RWPE1 (cell line): ENCODE measurements around the gene RASSF4.

Source experiments
- CTCF ChIA-PET: fragments of 350-600 bp; sonication (Branson Sonifier 250); formaldehyde crosslinking; extraction: SDS; loops from one replicate; lab custom pipeline; 2021; lab: Yijun Ruan, JAX
- POLR2A ChIA-PET: fragments of 400-600 bp; formaldehyde crosslinking; extraction: SDS; loops from one replicate; lab custom pipeline; 2020; ENCODE audit warnings: antibody characterized with exemption; ENCODE audit not compliant: low non-redundant PET; lab: Yijun Ruan, JAX
- DNase-seq: peaks from one replicate; pipeline ENCODE4 v3.0.0; 2012; ENCODE audit warnings: low spot score
- H3K27ac ChIP-seq: fragments of 450-650 bp; 2 replicates; pipeline ENCODE4 v1.5.1; 2017
- CTCF ChIP-seq: fragments of 450-650 bp; conservative IDR thresholded peaks from 2 replicates; pipeline ENCODE4 v1.5.1; 2017; ENCODE audit warnings: low read depth, mild to moderate bottlenecking

The RASSF4 gene

GRCh38 chr10:44982496-44982895, 22.9 kb downstream of the RASSF4 start:
- no peak for TF ChIP-seq CTCF
- DNase-seq: no peak
- ChIA-PET CTCF (interaction anchor here (1.1 kb wide), 1 partner anchor 50 kb away, joined by 4 read pairs; no protein-coding TSS in a partner anchor), POLR2A (no interaction called here)
- H3K27ac ChIP-seq: no peak overlapping the region; the same call in 1 of the 2 replicates

- no peak for TF ChIP-seq CTCF
- ChIA-PET CTCF (interaction anchor here (0.6 kb wide), 1 partner anchor 17 kb away, joined by 3 read pairs; the partner anchor contains the start of gene ZNF22), POLR2A (no interaction called here)
- no peak overlapping the region for H3K27ac ChIP-seq
- no peak for DNase-seq
Observed at GRCh38 chr10:44983066-44983894, 23.7 kb downstream of the RASSF4 start.

GRCh38 chr10:44983895-44984278, 24.3 kb downstream of the RASSF4 start:
- TF ChIP-seq CTCF: no peak
- ChIA-PET POLR2A (no interaction called here), CTCF (interaction anchor here (0.6 kb wide), 1 partner anchor 17 kb away, joined by 3 read pairs; the partner anchor contains the start of gene ZNF22)
- DNase-seq: no peak
- H3K27ac ChIP-seq: no peak overlapping the region

- no peak for DNase-seq
- ChIA-PET POLR2A (no interaction called here), CTCF (no interaction called here)
- H3K27ac ChIP-seq: no peak overlapping the region
- TF ChIP-seq CTCF: no peak
Observed at GRCh38 chr10:44984671-44985101, 25.1 kb downstream of the RASSF4 start.

GRCh38 chr10:44985175-44985681, 25.6 kb downstream of the RASSF4 start:
- ChIA-PET POLR2A (no interaction called here), CTCF (interaction anchor here (0.7 kb wide), 1 partner anchor 467 kb away, joined by 3 read pairs; no protein-coding TSS in a partner anchor)
- no peak overlapping the region for H3K27ac ChIP-seq
- no peak for TF ChIP-seq CTCF
- DNase-seq: no peak

- H3K27ac ChIP-seq: no peak overlapping the region
- ChIA-PET CTCF (no interaction called here), POLR2A (no interaction called here)
- no peak for TF ChIP-seq CTCF
- DNase-seq: no peak
Observed at GRCh38 chr10:44986179-44986578, 26.6 kb downstream of the RASSF4 start.
